ENCODE measurements around the gene ME2. TPM values are rescaled to one million over a fixed set of nuclear protein-coding genes. Genes with fewer than 3 reads are reported as not detected.
"Not testable (repeated sequence)": the region's sequence is repeated elsewhere in the genome, so short reads cannot be mapped to it uniquely, and the experiment has no call there.

Gene ME2
- total RNA-seq, 2 experiments from 2014 or later, result 153 TPM

DNA sequence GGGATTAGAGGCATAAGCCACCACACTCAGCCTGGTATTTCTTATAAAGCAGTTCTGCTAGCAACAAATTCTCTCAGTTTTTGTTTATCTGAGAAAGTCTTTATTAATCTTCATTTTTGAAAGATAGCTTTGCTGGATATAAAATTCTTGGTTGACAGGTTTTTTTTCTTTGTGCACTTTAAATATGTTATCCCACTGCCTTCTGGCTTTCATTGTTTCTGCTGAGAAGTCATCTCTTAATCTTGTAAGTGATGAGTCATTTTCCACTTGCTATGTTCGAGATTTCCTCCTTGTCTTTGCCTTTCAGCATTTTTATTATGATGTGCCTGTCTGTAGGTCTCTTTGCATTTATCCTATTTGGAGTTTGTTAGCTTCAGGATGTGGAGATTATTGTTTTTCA lies 83.1 kb downstream of the ME2 start:
- Mint-ChIP-seq H3K27ac (no peak overlapping the region), H3K4me1 (no peaks in the 10 kb centered on the region), H3K36me3 (peaks cover 9% of the 10 kb centered on the region), H3K4me3 (no peak overlapping the region), H3K27me3 (peaks cover 3% of the 10 kb centered on the region), H3K9me3 (peaks cover 29% of the 10 kb centered on the region)
- no peak for DNase-seq

DNA sequence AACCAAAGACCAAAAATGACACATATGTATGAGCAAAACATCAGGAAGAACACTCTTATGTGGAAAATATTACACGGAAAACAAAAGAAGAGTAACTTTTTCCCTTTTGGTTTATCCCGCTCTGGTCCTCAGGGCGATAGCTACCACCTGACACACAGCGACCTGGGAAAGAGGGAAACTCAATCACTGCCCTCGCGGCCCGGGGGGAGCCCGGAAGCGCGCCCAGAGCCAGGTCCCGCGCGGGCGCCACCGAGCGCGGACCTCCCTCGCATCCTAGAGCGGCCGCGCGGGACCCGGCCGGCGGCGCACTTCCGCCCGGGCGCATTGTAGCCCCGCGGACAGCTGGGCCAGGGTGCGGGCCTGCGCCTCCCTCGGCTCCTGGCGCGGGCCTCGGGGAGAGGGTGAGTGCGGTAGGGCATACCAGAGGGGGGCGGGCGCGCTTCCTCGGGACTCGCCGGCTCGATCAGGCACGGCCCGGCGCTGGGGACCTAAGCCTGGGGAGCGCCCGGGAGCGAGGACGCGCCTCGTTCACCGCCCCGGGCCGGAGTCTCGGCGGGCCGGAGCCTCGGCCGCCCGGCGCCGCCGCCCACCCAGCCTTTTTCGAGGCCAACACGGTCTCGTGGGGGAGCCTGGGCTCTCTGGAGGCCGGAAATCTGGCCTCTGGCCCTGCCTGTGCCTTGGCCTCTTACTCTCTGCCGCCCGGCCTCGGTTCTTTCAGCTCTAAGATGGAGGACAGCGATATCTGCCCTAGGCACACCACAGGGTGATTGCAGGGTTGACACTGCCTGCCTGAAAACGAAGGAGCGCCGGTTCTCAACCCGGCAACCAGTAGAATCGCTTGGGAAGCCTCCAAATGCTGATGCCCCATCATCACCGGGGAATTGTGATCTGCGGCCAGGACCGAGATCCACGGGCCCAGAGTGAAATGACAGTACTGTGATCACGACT lies 89.1 kb downstream of the ME2 start, which contains the start of gene ELAC1:
Gene ELAC1 (plus strand): TSS at position 327 of the 948 bp plus-strand sequence. CDS start 6,365 bp downstream, outside the sequence.
- peak; percentile 78 for DNase-seq
- Mint-ChIP-seq H3K4me1 (peaks cover 19% of the 10 kb centered on the region), H3K27me3 (no peaks in the 10 kb centered on the region), H3K36me3 (peaks cover 4% of the 10 kb centered on the region), H3K4me3 (peak within 1 kb of the TSS; percentile 94), H3K9me3 (peaks cover 12% of the 10 kb centered on the region), H3K27ac (peak within 1 kb of the TSS; percentile 91)

GRCh38 chr18:50969448-50969847 lies 90.5 kb downstream of the ME2 start:
- H3K4me1 Mint-ChIP-seq, result peaks cover 21% of the 10 kb centered on the region
- H3K27me3 Mint-ChIP-seq, result no peaks in the 10 kb centered on the region
- H3K4me3 Mint-ChIP-seq, result peak overlapping the region; percentile 94
- peaks cover 4% of the 10 kb centered on the region for H3K36me3 Mint-ChIP-seq
- H3K27ac Mint-ChIP-seq, result peak overlapping the region; percentile 91
- DNase-seq, result no peak
- no peaks in the 10 kb centered on the region for H3K9me3 Mint-ChIP-seq

DNA sequence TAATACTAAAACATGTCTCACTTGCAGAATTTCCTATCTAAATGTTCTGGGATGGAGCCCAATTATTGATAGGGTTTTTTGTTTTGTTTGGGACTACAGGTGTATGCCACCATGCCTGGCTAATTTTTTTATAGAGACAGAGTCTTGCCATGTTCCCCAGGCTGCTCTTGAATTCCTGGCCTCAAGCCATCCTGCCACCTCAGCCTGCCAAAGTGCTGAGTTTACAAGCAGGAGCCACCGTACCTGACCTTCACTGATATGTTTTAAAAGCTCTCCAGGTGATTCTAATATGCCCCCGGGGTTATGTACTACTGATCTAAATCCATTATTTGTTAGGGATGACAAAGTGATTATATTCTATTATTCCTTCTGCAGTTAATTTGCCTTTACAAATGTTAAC lies 91.1 kb downstream of the ME2 start:
- Mint-ChIP-seq H3K36me3 (peaks cover 10% of the 10 kb centered on the region), H3K4me3 (no peak overlapping the region), H3K9me3 (no peaks in the 10 kb centered on the region), H3K27ac (no peak overlapping the region), H3K4me1 (peaks cover 21% of the 10 kb centered on the region), H3K27me3 (no peaks in the 10 kb centered on the region)
- no peak for DNase-seq

DNA sequence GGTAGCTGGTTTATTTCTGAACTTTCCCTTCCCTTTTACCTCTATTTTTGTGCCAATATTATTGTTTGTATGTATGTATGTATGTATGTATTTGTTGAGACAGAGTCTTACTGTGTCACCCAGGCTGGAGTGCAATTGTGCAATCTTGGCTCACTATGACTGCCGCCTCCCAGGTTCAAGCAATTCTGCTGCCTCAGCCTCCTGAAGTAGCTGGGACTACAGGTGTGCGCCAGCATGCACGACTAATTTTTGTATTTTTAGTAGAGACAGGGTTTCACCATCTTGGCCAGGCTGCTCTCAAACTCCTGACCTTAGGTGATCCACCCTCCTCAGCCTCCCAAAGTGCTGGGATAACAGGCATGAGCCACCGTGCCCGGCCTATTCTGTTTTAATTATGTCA lies 93.5 kb downstream of the ME2 start:
- H3K27ac Mint-ChIP-seq, DNase-seq, H3K4me3 Mint-ChIP-seq, H3K27me3 Mint-ChIP-seq, H3K9me3 Mint-ChIP-seq: not testable (repeated sequence)
- H3K36me3 Mint-ChIP-seq, result peaks cover 30% of the 10 kb centered on the region
- peaks cover 21% of the 10 kb centered on the region for H3K4me1 Mint-ChIP-seq

GRCh38 chr18:50973367-50974126 lies 94.6 kb downstream of the ME2 start:
- H3K27ac Mint-ChIP-seq, result no peak overlapping the region
- no peak overlapping the region for H3K4me3 Mint-ChIP-seq
- H3K36me3 Mint-ChIP-seq, result peaks cover 41% of the 10 kb centered on the region
- no peaks in the 10 kb centered on the region for H3K27me3 Mint-ChIP-seq
- H3K4me1 Mint-ChIP-seq, result peaks cover 19% of the 10 kb centered on the region
- peaks cover 1% of the 10 kb centered on the region for H3K9me3 Mint-ChIP-seq
- no peak for DNase-seq

DNA sequence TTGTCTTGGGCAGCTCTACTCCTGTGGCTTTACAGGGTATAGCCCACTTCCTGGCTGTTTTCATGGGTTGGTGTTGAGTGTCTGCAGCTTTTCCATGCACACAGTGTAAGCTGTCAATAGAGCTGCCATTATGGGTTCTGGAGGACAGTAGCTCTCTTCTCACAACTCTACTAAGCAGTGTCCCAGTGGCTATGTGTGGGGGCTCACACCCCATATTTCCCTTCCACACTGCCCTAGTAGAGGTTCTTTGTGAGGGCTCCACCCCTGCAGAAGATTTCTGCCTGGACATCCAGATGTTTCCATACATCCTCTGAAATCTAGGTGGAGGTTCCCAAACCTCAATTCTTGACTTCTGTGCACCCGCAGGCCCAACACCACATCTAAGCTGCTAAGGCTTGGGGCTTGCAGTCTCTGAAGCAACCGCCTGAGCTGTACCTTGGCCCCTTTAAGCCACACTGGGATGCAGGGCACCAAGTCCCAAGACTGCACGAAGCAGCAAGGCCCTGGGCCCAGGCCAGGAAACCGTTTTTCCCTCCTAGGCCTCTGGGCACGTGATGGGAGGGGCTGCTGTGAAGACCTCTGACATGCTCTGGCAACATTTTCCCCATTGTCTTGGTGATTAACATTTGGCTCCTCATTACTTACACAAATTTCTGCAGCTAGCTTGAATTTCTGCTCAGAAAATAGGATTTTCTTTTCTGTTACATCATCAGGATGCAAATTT lies 98.3 kb downstream of the ME2 start:
- no peak for DNase-seq
- peaks cover 46% of the 10 kb centered on the region for H3K36me3 Mint-ChIP-seq
- peaks cover 1% of the 10 kb centered on the region for H3K9me3 Mint-ChIP-seq
- H3K27ac Mint-ChIP-seq, result no peak overlapping the region
- peaks cover 5% of the 10 kb centered on the region for H3K4me1 Mint-ChIP-seq
- H3K4me3 Mint-ChIP-seq, result no peak overlapping the region
- no peaks in the 10 kb centered on the region for H3K27me3 Mint-ChIP-seq

DNA sequence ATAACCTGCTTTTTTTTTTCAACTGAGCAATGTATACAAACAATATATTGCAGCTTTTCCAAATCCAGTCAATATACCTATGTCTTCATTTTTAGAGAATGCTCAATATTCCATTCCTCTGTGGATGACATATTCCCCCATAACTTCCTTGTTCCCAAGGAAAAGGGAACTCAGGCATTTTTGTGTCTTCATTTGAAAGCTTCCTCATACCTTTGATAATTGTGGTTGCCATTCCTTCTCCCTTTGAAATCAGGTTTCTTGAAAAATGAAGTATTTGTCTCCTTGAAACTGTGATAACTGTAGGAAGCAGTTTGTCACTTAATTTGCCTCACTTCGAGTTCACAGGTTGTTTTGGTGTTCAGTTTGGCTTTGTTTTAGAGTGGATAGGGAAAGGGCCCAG lies 102.5 kb downstream of the ME2 start:
- H3K36me3 Mint-ChIP-seq, result peaks cover 34% of the 10 kb centered on the region
- no peak overlapping the region for H3K27ac Mint-ChIP-seq
- H3K9me3 Mint-ChIP-seq, result peaks cover 1% of the 10 kb centered on the region
- H3K4me3 Mint-ChIP-seq, result no peak overlapping the region
- no peaks in the 10 kb centered on the region for H3K27me3 Mint-ChIP-seq
- no peaks in the 10 kb centered on the region for H3K4me1 Mint-ChIP-seq
- no peak for DNase-seq

DNA sequence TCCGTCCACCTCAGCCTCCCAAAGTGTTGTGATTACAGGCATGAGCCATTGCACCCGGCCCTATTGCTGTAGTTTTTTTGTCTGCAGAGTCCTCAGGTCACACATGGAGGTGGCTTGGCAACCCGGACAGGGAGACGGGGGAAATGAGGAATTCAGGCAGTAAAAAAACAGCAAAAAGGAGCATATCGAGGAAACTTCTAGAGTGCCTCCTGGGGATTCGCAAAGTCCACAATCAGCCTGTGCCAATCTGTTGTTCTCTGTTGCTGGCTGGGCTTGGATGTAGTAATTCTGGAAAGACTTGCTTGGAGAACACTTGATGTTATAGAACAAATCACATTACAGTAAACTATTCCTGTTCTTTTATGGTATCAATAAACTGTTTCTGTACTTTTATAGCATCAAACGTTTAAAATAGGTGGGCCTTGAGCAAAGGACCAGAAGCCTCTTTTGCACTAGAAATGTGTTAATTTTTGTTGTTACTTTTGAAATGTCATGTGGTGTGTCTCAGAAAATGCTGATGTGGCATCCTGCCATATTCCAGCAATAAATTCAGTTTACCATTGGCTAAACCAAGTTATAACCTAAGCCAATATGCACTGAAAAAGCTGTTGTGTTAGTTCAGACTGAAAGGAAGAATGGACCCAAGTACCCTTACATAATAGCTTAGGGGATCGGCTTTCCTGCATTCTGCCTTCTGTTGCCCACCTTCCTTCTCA lies 103.3 kb downstream of the ME2 start:
- Mint-ChIP-seq H3K4me3 (no peak overlapping the region), H3K27me3 (no peaks in the 10 kb centered on the region), H3K4me1 (no peaks in the 10 kb centered on the region), H3K27ac (no peak overlapping the region), H3K36me3 (peaks cover 26% of the 10 kb centered on the region), H3K9me3 (peaks cover 1% of the 10 kb centered on the region)
- DNase-seq, result no peak

DNA sequence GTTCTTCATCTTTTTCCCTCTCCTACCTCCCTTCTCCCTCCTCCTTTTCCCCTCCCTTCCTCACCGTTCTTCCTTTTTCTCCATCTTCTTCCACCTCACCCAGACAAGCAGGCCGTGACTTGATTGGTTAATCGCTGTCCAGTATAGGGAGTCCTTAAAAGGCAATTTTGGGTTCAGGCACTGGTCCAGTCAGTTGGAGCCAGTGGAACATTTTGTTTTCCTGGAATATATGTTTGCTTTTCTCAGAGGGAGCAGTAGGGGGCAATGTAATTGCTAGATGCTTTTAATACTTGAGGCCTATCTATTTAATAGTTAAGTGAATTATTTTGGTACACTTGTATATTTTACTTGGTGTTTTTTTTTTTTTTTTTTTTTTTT lies 103.9 kb downstream of the ME2 start:
- no peaks in the 10 kb centered on the region for H3K4me1 Mint-ChIP-seq

DNA sequence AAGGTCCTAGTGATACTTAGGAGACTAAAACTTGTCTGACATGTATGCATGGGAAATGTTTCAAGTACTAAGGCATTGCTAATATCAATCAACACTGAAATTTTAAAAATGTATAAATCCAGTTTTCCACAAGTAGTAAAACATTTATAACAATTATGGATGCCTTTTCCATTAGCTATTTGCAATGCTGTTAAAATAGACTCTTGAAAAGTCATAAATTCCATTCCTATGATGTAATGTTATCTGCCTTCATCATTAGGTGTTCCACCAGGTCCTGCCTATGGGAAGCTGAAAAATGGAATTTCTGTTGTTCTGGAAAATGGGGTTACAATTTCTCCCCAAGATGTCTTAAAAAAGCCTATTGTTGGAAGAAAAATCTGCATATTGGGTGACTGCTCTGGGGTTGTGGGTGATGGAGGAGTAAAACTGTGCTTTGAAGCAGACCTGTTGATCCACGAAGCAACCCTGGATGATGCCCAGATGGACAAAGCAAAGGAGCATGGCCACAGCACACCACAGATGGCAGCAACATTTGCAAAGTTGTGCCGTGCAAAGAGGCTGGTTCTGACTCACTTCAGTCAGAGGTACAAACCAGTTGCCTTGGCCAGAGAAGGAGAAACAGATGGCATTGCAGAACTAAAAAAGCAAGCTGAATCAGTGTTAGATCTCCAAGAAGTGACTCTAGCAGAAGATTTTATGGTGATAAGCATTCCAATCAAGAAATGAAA lies 107.6 kb downstream of the ME2 start:
- Mint-ChIP-seq H3K27ac (no peak overlapping the region), H3K27me3 (no peaks in the 10 kb centered on the region), H3K36me3 (peaks cover 6% of the 10 kb centered on the region), H3K4me3 (no peak overlapping the region), H3K9me3 (no peaks in the 10 kb centered on the region), H3K4me1 (no peaks in the 10 kb centered on the region)
- DNase-seq, result no peak

More for the DNA sequence above, 103.9 kb downstream of the ME2 start:
- Mint-ChIP-seq H3K4me3 (no peak overlapping the region), H3K36me3 (peaks cover 21% of the 10 kb centered on the region), H3K27ac (no peak overlapping the region), H3K9me3 (peaks cover 1% of the 10 kb centered on the region), H3K27me3 (no peaks in the 10 kb centered on the region)
- no peak for DNase-seq

DNA sequence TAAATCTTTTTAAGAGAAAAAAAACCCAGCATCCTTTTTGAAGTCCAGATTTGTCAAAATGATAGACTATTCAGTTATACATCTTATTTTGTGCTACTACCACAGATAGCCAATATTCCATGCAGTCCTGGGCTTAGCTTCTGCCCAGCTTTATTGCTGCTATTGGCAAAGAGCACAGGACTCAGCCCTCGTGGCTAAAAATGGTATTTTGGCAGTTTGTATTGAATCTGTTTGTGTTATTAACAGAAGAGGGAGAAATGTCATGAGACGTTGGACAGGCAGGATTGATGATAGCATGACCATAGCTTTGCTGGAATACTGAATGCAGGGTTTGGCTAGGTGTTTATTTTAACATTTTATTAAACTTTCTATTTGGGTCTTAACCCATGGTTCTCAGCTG lies 108.3 kb downstream of the ME2 start:
- no peaks in the 10 kb centered on the region for H3K27me3 Mint-ChIP-seq
- H3K36me3 Mint-ChIP-seq, result peaks cover 5% of the 10 kb centered on the region
- H3K4me1 Mint-ChIP-seq, result no peaks in the 10 kb centered on the region
- no peak overlapping the region for H3K4me3 Mint-ChIP-seq
- no peaks in the 10 kb centered on the region for H3K9me3 Mint-ChIP-seq
- no peak overlapping the region for H3K27ac Mint-ChIP-seq
- DNase-seq, result no peak

DNA sequence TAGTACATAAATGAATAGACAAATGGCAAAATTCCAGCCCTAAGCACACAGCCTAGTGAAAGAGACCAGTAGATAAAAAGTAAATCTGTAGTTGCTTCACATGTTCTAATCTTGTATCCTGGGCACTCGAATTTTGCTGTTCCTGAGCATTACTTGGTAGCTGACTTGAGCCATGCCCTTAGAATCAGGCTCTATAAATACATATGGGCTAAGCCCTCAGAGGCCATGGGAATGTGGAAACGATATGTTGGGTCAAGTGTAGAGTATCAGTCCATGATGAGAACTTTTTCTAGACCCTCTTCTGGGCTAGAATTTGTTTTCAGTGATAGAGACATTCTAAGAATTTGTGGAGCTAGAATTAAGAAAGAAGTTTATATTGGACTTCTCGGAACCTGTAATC lies 110.8 kb downstream of the ME2 start:
- H3K4me3 Mint-ChIP-seq, result no peak overlapping the region
- no peaks in the 10 kb centered on the region for H3K4me1 Mint-ChIP-seq
- peaks cover 5% of the 10 kb centered on the region for H3K36me3 Mint-ChIP-seq
- H3K27me3 Mint-ChIP-seq, result no peaks in the 10 kb centered on the region
- DNase-seq, result no peak
- H3K27ac Mint-ChIP-seq, result no peak overlapping the region
- H3K9me3 Mint-ChIP-seq, result no peaks in the 10 kb centered on the region

GRCh38 chr18:50992351-50992762 lies 113.4 kb downstream of the ME2 start:
- no peaks in the 10 kb centered on the region for H3K27me3 Mint-ChIP-seq
- H3K4me1 Mint-ChIP-seq, result no peaks in the 10 kb centered on the region
- peaks cover 2% of the 10 kb centered on the region for H3K9me3 Mint-ChIP-seq
- no peak for DNase-seq
- no peak overlapping the region for H3K27ac Mint-ChIP-seq
- peaks cover 4% of the 10 kb centered on the region for H3K36me3 Mint-ChIP-seq
- H3K4me3 Mint-ChIP-seq, result no peak overlapping the region

Measured in activated naive CD8-positive, alpha-beta T cell treated with anti-CD3 and anti-CD28 coated beads for 36 hours (primary cell).